ENCODE measurements around the gene CHST8. TPM values are rescaled to one million over a fixed set of nuclear protein-coding genes. Genes with fewer than 3 reads are reported as not detected.

The CHST8 gene
- total and polyA plus RNA-seq, 2 experiments from 2014 or later, result 9.3 to 38.2 TPM

- Mint-ChIP-seq H3K27me3 (ENCODE audit: insufficient read depth, low read depth, poor library complexity) (peaks cover 3% of the 10 kb centered on the region), H3K4me1 (peaks cover 7% of the 10 kb centered on the region; the same call in 2 of the 3 replicates), H3K36me3 (ENCODE audit: low read depth) (no peaks in the 10 kb centered on the region), H3K9me3 (no peaks in the 10 kb centered on the region; the same call in 2 of the 3 replicates), H3K4me3 (no peak overlapping the region), H3K27ac (no peak overlapping the region)
- Histone ChIP-seq H3K9me2 (ENCODE audit: insufficient read depth) (no peaks in the 10 kb centered on the region), H3K4me1 (ENCODE audit: insufficient read depth) (no peaks in the 10 kb centered on the region), H4K20me1 (replicated peaks; ENCODE audit: insufficient read depth) (peaks cover 17% of the 10 kb centered on the region), H3K27me3 (ENCODE audit: insufficient read depth) (no peaks in the 10 kb centered on the region), H3K27ac (ENCODE audit: low read depth) (no peak overlapping the region), H3K79me2 (replicated peaks; ENCODE audit: insufficient read depth) (no peaks in the 10 kb centered on the region), H3F3A (replicated peaks; ENCODE audit: low read depth) (no peaks in the 10 kb centered on the region), H3K4me2 (no peak overlapping the region), H2AFZ (no peak overlapping the region), H3K4me3 (no peak overlapping the region), H3K36me3 (ENCODE audit: insufficient read depth) (no peaks in the 10 kb centered on the region)
- DNase-seq (ENCODE audit: low spot score) (no peak), ATAC-seq (no peak)
- no peak for TF ChIP-seq NANOG (IDR thresholded peaks at IDR 0.05; ENCODE audit: borderline replicate concordance)
- TF ChIP-seq ZNF114 (CRISPR knock-in tag; IDR thresholded peaks at IDR 0.05), result no peak
- TF ChIP-seq ZNF331 (CRISPR knock-in tag; IDR thresholded peaks at IDR 0.05; ENCODE audit: low read depth), result no peak
- TF ChIP-seq POLR2AphosphoS5 (IDR thresholded peaks at IDR 0.05; ENCODE audit: low read depth), result no peak
- TF ChIP-seq CREB1 (CRISPR knock-in tag; IDR thresholded peaks at IDR 0.05; ENCODE audit: low read depth), result no peak
- no peak for TF ChIP-seq EZH2phosphoT487 (IDR thresholded peaks at IDR 0.05; ENCODE audit: unreplicated experiment)
- TF ChIP-seq REST (IDR thresholded peaks at IDR 0.05; ENCODE audit: unreplicated experiment), result no peak
- TF ChIP-seq ZNF462 (CRISPR knock-in tag; IDR thresholded peaks at IDR 0.05), result no peak
- no peak for TF ChIP-seq STAT1 (IDR thresholded peaks at IDR 0.05; ENCODE audit: unreplicated experiment)
- no peak for TF ChIP-seq JUNB (IDR thresholded peaks at IDR 0.05; ENCODE audit: unreplicated experiment)
These were observed 53.9 kb downstream of the CHST8 start for GRCh38 chr19:33675501-33676124.

All from GM23338 (cell line).